Hepatocyte (in vitro differentiated cells): ENCODE measurements around the gene SNW1.

ENCODE experiments used
- CTCF ChIP-seq: fragments of 200-600 bp; sonication (generic); IDR thresholded peaks from 2 replicates; pipeline ENCODE4 v1.5.1; 2016; ENCODE audit warnings: antibody characterized with exemption, mild to moderate bottlenecking; ENCODE audit not compliant: poor library complexity
- EZH2phosphoT487 ChIP-seq: fragments of 200-600 bp; sonication (generic); IDR thresholded peaks from one replicate; pipeline ENCODE4 v1.6.1; 2018; ENCODE audit warnings: antibody characterized with exemption, mild to moderate bottlenecking, low read depth, moderate library complexity; ENCODE audit not compliant: unreplicated experiment, severe bottlenecking

GRCh38 chr14:77763316-77763715 is 2.4 kb upstream of the SNW1 start:
- TF ChIP-seq CTCF (no peak), EZH2phosphoT487 (no peak)
